H1 (cell line): ENCODE data around the gene ANKMY2.

Source experiments
- BRCA1 ChIP-seq: IDR thresholded peaks from 2 replicates; pipeline ENCODE4 v1.6.1; 2012; ENCODE audit warnings: low read depth, low read length, improper control_type of control experiment
- EZH2 ChIP-seq: fragments of 200-600 bp; sonication (generic); IDR thresholded peaks from 2 replicates; pipeline ENCODE4 v1.7.1; 2012; ENCODE audit warnings: low read depth, mild to moderate bottlenecking, moderate library complexity, low read length, inconsistent platforms; ENCODE audit not compliant: severe bottlenecking
- JUN ChIP-seq: IDR thresholded peaks from 2 replicates; pipeline ENCODE4 v1.6.1; 2011; ENCODE audit warnings: low read depth, mild to moderate bottlenecking, improper control_type of control experiment, low read length
- POLR2A ChIP-seq, 2 experiments: IDR thresholded peaks; 1 replicate in 1 of 2; 2 replicates in 1 of 2; pipeline ENCODE4 v1.6.1; 2011; ENCODE audit warnings: low read depth in 2 of 2, low read length in 2 of 2, mild to moderate bottlenecking in 2 of 2; ENCODE audit errors: control extremely low read depth in 1 of 2
- RXRA ChIP-seq: IDR thresholded peaks from 2 replicates; pipeline ENCODE4 v1.6.1; 2011; ENCODE audit warnings: low read depth, mild to moderate bottlenecking, low read length, moderate library complexity; ENCODE audit not compliant: insufficient read depth

DNA sequence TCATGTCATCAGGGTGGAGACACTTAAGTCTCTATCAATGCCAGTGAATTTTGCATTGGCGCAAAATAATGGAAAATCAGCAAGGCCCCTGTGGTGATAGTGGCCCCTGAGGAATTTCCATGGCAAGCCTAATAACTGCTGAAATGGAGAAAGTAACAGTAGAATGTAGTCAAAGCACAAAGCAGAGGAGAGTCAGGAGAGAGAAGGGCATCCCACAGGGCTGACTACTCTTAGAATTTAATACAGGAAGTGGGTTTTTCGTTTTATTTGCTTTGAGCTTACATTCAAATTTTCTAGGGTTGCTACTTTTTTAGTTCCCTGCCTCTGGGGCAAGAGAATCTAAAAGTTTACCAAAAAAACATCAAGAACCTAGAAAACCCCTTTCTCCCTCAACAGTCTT is 39.4 kb upstream of the ANKMY2 start:
- TF ChIP-seq RXRA: no peak
- no peak for TF ChIP-seq JUN
- no peak for TF ChIP-seq BRCA1
- no peak for TF ChIP-seq EZH2
- no peak for TF ChIP-seq POLR2A (IDR thresholded peaks at IDR 0.05; ENCODE audit: control extremely low read depth in 1 of 2, low read depth in 2 of 2, low read length in 2 of 2)
